Measurements from ENCODE around the gene ZFAND2A.
A peak's percentile ranks its signal among the peaks of the same experiment; 100 is the strongest.
"Not testable (repeated sequence)": the region's sequence is repeated elsewhere in the genome, so short reads cannot be mapped to it uniquely, and the experiment has no call there.

Gene ZFAND2A, protein sequence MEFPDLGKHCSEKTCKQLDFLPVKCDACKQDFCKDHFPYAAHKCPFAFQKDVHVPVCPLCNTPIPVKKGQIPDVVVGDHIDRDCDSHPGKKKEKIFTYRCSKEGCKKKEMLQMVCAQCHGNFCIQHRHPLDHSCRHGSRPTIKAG

DNA sequence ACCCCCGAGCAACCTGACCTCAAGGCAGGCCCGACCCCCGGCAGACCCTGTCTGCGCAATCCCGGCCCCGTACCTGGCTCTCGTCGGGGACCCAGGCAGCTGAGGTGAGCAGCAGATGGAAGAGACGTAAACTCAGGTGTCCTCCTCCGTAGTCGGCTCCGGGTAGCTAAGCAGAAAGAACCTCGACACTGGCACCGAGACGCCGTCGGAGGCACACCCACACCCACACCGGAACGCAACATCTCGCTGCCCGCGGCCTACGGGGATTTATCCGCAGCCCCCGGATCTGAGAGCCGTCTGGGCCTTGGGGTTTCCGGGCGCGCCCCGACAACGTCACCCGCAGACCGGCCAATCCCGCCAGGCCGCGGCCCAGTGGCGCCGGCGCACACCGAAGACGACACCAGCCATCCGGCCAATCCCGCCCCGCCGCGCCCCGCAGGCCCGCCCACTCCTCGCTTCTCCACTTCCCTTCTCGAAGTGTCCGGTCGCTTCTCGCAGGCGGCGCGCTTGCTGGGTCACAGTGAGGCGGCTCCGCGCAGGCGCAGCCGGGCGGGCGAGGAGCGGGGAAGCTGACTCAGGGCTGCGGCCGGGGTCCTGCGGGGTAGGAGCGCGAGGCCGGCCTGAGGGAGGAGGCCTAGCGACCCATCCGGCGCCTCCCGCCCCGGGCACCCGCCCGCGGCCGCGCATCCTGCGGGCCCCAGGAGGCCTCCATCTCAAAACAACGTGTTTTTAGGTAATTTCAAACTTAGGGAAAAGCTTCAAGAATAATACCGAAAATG, at the start of gene ZFAND2A:
ZFAND2A (minus strand) TSS at position 306 of the 779 bp plus-strand sequence. CDS start 1,984 bp downstream, outside the sequence.
- DNase-seq (ENCODE audit: low spot score), result peak; percentile 98

DNA sequence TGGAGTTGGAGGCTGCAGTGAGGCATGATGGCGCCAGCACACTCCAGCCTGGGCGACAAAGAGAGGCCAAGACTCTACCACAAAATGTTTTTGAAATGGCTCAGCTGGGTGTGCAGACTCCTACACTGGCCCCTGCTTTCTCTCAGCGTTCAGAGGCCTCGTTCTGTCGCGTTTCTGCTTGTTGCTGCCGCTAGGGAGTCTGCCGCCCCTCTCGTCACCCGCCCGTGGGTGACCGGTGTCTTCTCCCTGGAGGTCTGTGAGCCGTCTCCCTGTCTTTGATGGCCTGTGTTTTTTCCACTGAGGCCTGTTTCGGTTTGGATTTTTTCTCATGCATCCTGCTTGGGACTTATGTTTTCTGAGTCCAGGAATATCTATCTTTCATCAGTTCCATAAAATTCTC, 49.1 kb upstream of the ZFAND2A start:
- DNase-seq (ENCODE audit: low spot score), result no peak

DNA sequence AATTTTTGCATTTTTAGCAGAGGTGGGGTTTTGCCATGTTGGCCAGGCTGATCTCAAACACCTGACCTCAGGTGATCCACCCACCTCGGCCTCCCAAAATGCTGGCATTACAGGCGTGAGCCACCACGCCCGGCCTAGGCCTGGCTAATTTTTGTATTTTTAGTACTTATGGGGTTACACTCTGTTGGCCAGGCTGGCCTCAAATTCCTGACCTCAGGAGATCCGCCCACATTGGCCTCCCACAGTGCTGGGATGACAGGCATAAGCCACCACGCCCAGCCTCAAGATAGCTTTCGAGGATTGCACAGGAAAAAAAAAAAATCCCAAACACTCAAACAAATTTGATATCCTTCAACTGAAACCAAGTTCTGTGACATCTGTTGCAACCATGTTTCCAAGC, 45.7 kb upstream of the ZFAND2A start:
- DNase-seq (ENCODE audit: low spot score), result not testable (repeated sequence)

DNA sequence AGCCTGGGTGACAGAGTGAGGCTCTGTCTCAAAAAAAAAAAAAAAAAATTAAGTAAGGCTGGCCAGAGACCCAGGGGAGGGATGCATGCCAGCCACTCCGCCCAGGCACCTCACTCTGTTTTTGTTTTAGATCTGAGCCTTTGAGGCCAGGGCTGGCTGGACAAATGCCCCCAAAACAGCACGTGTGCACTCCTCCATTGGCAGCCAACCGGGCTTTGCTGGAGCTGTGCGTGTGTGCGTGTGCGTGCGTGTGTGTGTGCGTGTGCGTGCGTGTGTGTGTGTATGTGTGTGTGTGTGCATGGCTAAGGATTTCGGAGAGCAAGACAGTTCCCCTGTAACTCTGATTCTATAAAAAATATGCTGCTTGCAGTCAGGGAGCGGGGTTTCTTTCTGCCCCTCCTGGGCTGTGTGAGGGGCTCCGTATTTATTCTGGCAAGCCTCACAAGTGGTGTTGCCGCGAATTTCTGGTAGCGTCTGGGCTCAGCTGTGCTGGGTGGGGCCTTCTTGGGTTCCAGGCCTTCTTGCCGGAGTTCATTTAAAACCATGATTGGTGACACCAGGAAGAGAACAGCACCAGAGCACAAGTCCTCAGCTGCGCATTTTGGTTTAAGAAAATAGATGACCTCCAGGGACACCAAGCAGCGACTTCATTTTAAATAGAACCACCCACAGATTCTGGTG, 44.6 kb upstream of the ZFAND2A start:
- no peak for DNase-seq (ENCODE audit: low spot score)

DNA sequence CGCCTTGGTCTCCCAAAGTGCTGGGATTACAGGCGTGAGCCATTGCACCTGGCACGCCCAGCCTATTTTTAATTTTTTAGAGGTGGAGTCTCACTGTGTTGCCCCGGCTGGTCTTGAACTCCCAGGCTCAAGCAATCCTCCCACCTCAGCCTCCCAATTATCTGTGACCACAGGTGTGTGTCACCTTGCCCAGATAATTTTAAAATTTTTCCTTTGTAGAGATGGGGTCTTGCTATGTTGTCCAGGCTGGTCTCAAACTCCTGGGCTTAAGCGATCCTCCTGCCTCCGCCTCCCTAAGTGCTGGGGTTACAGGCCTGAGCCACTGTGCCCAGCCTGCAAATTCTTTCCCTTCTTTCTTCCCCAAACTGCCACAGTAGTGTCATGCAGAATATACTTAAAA, 42.9 kb upstream of the ZFAND2A start:
- DNase-seq (ENCODE audit: low spot score), result not testable (repeated sequence)

DNA sequence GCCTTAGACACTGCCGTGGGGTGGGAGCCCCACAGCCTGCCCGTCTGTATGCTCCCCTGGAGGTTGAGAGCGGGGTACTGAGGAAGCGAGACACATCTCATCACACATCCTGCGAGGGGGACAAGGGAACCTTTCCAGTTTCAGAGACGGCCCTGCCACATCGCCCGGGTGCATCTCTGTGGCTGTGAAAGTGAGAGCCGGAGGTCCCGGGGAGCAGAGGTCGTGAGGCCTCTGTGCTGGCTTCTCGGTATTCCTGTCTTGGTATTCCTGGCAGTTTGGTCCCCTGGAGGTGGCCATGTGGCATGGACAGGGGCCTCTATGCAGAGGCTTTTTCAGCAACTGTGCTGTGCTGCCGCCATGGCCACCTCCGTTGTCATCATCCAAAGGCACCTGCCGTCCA, 41.9 kb upstream of the ZFAND2A start:
- no peak for DNase-seq (ENCODE audit: low spot score)

DNA sequence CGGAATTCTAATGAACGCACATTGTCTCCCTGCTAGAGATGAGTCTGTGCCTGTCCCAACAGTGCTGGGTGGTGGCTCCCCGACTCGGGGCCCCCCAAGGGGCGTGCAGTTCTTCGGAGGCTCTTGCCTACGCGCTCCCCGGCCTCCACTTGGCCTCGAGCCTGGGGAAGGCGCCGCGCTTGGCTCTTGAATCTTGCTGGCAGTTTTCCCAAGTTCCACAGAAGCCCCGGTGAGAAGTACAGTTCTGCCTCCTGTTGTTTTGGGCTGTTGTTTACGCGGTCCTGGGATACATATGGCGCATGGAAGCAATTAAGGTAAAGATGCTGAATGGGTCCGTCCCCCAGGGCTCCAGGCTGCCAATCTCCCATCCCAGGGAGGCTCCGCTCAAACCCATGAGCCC, 40.0 kb upstream of the ZFAND2A start:
- no peak for DNase-seq (ENCODE audit: low spot score)

DNA sequence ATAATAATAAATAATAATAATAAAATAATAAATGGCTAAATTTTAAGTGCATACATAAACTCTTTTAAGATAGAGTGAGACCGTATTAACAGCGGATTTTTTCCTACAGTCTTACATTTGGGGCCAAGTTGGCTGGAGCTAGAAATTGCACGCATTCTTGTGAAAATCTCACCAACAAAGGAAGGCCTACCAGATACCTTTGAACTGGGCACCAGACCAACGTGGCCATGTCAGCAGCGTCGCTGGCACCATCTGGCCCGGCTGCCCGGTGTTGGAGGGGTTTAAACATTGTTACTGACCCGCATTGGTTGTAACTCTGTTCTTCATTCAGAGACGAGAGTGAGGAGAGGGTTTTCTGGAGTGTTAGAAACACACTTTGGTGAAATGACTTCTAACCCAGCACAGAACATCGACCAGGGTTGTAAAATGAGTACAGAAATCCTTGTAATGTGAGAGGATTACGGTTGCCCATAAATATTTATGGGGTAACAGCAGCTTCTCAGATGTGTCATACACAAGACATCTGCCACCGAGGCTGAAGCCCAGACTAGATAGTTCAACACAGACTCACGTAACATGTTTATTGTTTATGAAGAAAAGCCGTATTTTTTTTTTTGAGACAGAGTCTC, 38.1 kb upstream of the ZFAND2A start:
- DNase-seq (ENCODE audit: low spot score), result no peak

DNA sequence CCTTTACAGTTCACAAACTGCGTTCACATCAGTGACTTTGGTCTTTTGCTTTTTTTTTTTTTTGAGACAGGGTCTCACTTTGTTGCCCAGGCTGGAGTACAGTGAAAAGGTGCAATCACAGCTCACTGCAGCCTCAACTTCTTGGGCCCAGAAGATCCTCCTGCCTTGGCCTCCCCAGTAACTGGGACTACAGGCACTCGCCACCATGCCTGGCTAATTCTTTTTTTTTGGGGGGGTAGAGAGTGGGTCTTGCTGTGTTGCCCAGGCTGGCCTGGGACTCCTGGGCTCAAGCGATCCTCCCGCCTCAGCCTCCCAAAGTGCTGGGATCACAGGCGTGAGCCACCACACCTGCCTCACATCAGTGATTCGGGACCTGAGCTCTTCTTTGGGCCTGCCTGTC, 37.0 kb upstream of the ZFAND2A start:
- DNase-seq (ENCODE audit: low spot score), result no peak

DNA sequence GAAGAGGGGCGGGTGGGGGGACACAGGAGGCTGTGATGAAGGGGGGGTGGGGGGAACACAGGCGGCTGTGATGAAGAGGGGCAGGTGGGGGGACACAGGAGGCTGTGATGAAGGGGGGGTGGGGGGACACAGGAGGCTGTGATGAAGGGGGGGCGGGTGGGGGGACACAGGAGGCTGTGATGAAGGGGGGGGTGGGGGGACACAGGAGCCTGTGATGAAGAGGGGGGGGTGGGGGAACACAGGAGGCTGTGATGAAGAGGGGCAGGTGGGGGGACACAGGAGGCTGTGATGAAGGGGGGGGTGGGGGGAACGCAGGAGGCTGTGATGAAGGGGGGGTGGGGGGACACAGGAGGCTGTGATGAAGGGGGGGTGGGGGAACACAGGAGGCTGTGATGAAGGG, 36.4 kb upstream of the ZFAND2A start:
- DNase-seq (ENCODE audit: low spot score), result not testable (repeated sequence)

DNA sequence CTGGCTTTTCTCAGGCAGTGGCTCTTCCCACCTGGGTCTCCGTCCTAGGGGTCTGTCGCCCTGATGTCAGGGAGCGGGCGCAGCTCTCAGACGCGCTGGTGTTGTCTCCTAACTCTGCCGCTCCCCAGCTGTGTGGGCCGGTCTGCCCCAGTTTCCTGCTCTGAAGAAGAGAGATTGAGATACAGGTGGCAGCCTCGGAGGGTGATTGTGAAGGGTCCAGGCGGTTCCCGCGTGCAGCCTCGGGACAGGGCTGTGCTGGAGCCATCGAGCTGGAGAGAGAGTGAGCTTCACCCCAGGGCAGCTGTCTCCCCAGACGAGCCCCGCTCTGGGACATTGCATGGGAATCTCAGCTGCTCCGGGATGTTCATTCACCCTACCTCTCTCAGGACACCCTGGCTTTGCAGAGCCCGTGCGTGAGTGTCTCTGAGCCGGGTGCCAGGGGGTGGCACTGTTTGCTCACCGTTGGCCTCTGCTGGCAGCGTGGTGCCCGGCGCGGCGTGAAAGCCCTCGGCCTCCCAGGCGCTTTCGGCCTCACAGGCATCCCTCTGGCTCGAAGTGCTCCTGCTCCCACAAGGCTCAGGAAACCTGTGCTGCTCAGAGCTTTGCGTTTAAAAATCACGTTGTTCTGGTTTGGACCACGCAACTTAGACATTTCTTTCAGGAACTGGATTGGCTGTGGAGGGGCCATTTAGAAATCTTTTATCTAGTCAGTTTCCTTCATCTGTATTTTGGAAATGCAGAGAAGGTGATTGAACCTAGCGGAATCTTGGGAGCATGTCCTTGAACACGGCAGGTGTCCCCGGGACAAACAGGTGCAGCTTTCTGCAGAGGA, 33.8 kb upstream of the ZFAND2A start:
- DNase-seq (ENCODE audit: low spot score), result no peak

DNA sequence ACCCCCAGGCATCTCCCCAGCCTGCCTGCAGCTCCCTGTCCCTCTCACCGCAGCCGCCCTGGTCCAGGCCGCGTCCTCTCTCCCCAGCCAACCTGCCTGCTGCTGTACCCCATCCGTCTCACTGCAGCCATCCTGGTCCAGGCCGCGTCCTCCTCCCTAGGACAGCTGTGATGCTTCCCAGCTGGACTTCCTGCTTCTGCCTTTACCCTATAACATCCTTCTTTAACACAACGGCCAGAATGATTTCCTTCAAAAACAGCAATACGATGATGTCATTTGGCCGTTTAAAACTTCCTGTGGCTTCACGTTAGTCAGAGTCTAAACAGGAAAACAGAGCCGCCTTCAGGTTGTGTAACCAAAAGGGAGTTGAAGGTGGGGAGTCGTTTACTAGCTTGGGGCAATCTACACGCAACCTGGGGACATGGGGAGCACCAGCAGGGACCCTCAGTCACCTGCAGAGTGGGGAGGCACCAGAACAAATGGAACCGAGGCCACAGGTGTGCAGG, 32.2 kb upstream of the ZFAND2A start:
- no peak for DNase-seq (ENCODE audit: low spot score)

DNA sequence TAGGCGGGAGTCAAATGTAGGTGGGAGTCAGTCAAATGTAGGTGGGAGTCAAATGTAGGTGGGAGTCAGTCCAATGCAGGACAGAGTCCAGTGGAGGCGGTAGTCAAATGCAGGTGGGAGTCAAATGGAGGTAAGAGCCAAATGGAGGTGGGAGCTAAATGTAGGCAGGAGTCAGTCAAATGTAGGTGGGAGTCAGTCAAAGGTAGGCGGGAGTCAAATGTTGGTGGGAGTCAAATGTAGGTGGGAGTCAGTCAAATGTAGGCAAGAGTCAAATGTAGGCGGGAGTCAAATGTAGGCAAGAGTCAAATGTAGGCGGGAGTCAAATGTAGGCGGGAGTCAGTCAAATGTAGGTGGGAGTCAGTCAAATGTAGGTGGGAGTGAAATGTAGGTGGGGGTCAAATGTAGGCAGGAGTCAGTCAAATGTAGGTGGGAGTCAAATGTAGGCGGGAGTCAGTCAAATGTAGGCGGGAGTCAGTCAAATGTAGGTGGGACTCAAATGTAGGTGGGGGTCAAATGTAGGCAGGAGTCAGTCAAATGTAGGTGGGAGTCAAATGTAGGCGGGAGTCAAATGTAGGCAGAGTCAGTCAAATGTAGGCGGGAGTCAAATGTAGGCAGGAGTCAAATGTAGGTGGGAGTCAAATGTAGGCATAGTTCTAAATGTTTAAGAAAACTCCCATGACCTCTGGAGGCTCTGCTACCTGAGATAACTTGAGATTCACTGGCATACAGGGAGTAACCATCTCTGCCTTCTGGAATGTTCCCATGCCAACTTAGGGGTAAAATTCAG, 30.2 kb upstream of the ZFAND2A start:
- no peak for DNase-seq (ENCODE audit: low spot score)

DNA sequence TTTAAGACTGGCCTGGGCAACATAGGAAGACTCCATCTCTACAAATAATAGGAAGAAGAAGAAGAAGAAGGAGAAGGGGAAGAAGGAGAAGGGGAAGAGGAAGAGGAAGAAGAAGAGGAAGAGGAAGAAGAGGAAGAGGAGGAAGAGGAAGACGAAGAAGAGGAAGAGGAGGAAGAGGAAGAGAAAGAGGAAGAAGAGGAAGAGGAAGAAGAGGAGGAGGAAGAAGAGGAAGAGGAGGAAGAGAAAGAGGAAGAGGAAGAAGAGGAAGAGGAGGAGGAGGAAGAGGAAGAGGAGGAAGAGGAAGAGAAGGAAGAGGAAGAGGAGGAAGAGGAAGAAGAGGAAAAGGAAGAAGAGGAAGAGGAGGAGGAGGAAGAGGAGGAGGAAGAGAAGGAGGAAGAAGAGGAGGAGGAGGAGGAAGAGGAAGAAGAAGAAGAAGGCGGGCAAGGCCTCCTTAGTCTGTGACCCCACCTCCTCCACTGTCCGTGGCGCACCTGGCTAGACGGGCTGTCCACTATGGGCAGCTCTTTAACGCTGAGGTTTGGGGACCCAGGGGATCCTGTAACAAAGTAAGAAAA, 28.8 kb upstream of the ZFAND2A start:
- no peak for DNase-seq (ENCODE audit: low spot score)

DNA sequence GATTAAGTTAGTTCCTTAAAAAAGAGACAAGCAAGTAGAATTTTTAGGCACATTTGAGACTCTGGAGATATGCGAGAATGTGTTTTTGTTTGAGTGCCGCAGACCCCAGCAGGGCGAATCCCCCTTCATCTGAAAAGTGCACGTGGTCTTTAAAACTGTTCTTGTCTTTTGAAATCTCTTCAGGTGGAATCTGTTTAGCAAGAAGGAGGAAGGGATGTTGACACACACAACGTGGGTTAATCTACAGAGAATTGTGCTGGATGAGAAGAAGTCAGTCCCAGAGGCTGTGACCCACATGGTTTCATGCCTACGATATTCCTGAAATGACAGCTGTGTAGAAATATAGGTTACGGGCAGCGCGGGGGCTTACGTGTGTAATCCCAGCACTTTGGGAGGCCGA, 27.1 kb upstream of the ZFAND2A start:
- DNase-seq (ENCODE audit: low spot score), result no peak

DNA sequence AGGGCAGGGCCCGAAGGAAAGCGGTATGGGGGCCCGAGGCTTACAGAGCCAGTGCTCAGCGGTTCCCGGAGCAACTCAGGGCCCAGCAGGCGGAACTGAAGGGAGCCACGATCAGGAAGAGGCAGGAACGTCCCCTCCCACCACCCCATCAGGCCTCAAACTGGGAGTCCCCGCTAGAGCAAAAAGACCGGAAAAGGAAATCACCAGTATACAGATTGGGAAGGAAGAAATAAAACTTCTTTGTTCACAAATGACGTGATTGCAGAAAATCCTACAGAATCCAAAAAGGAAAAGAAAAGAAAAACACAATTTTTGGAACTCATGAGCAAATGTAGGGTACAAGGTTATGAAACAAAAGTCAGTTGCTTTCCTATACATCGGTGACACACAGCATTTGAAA, 21.6 kb upstream of the ZFAND2A start:
- no peak for DNase-seq (ENCODE audit: low spot score)

DNA sequence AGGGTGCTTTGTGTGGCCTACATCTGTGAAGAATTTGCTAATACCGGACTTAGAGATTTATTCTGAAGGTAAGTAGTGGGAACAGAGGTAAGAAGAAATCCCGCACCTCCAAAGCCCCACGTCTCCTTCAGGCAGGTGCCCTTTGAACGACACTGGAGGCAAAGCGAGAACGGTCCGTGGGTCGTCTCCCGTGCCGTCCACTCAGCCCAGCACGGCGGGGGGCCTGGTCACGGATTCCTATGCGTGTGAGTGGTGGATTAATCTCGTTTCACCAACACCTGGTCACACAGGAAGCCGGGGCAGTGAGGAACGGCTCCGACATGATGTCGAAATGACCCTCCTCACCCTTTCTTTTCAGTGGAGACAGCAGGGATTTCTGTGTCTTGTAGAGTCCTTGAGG, 21.0 kb upstream of the ZFAND2A start:
- no peak for DNase-seq (ENCODE audit: low spot score)

DNA sequence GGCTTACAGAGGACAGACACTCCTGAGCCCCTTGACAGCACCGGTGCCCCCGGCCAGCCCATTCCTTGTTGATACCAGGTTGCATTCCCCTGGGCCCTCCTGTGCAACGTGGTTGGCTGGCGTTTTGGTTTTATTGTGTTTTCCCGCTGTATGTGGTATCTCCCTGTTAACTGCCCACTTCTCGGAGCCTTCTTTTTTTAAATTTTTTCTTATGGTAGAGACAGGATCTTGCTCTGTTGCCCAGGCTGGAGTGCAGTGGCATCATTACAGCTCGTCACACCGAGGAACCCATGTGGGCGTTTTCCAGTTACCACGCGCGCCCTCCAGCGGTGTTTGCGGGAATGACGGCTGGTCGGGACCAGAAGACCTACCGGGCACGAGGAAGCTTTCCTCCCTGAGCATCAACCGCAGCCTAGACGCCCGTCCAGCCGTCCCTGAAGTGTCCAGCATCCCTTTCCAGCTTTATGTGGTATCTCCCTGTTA, 16.9 kb upstream of the ZFAND2A start:
- DNase-seq (ENCODE audit: low spot score), result peak; percentile 60

DNA sequence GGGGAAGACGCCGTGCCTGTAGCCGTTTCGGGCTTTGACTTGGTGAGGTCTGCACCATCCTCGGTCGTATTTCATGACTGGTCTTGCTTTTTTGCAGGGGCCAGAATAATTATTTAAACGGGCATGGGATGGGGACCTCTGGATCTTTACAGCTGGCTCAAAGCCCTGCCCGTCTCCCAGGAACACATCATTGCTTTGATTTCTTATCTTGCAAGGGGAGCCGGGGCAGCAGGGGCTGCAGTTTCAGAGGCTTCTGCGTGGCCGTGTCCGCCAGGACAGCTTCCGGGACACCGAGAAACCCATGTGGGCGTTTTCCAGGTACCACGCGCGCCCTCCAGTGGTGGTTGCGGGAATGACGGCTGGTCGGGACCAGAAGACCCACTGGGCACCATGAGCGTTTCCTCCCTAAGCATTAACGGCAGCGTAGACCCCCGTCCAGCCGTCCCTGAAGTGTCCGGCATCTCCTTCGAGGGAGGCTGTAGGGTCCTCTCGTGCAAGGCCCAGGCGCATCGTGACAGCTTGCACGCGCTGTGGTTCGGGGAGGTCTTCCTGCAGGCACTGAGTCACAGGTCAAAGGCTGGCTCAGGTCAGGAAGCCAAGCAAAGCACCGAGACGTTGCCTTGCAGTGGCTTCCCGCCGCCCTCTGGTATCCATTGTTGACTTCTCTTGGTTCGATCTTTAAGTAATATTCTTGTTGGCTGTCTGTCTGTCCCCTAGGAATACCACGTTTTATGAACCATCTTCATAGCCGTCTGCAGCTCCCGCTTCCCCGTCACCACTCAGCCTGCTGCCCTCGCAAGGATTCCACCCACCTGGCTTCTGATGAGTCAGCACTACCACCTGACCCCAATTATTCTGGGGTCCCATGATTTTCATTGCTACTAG, 16.2 kb upstream of the ZFAND2A start:
- DNase-seq (ENCODE audit: low spot score), result peak; percentile 69

All from CD4-positive, alpha-beta T cell treated with Interleukin-6 at 100 ng/mL for 8 hours (primary cell).